ENCODE results near the gene PLCXD1. TPM values are rescaled to one million over a fixed set of nuclear protein-coding genes. Genes with fewer than 3 reads are reported as not detected.

The PLCXD1 gene
- total RNA-seq, 1 donor from 2014 or later: 10.9 TPM

GRCh38 chrX:332496-332860 lies 51.3 kb downstream of the PLCXD1 start:
- no peaks in the 10 kb centered on the region for H3K9me3 Mint-ChIP-seq (ENCODE audit: unreplicated experiment)
- no peak for TF ChIP-seq CTCF (IDR thresholded peaks at IDR 0.05)
- no peaks in the 10 kb centered on the region for H3K27me3 Mint-ChIP-seq (ENCODE audit: unreplicated experiment)

GRCh38 chrX:332916-333610 lies 51.9 kb downstream of the PLCXD1 start:
- Mint-ChIP-seq H3K9me3 (ENCODE audit: unreplicated experiment) (no peaks in the 10 kb centered on the region), H3K4me3 (ENCODE audit: unreplicated experiment) (no peak overlapping the region), H3K36me3 (ENCODE audit: unreplicated experiment) (peaks cover 17% of the 10 kb centered on the region), H3K27me3 (ENCODE audit: unreplicated experiment) (no peaks in the 10 kb centered on the region), H3K27ac (ENCODE audit: unreplicated experiment) (no peak overlapping the region), H3K4me1 (ENCODE audit: unreplicated experiment) (peaks cover 7% of the 10 kb centered on the region)
- no peak for DNase-seq (ENCODE audit: extremely low spot score, unreplicated experiment)
- no peak for TF ChIP-seq CTCF (IDR thresholded peaks at IDR 0.05)

More at GRCh38 chrX:332496-332860, 51.3 kb downstream of the PLCXD1 start:
- H3K4me1 Mint-ChIP-seq (ENCODE audit: unreplicated experiment): peaks cover 7% of the 10 kb centered on the region
- no peak overlapping the region for H3K27ac Mint-ChIP-seq (ENCODE audit: unreplicated experiment)
- H3K36me3 Mint-ChIP-seq (ENCODE audit: unreplicated experiment): peaks cover 12% of the 10 kb centered on the region
- no peak for DNase-seq (ENCODE audit: extremely low spot score, unreplicated experiment)
- no peak overlapping the region for H3K4me3 Mint-ChIP-seq (ENCODE audit: unreplicated experiment)

DNA sequence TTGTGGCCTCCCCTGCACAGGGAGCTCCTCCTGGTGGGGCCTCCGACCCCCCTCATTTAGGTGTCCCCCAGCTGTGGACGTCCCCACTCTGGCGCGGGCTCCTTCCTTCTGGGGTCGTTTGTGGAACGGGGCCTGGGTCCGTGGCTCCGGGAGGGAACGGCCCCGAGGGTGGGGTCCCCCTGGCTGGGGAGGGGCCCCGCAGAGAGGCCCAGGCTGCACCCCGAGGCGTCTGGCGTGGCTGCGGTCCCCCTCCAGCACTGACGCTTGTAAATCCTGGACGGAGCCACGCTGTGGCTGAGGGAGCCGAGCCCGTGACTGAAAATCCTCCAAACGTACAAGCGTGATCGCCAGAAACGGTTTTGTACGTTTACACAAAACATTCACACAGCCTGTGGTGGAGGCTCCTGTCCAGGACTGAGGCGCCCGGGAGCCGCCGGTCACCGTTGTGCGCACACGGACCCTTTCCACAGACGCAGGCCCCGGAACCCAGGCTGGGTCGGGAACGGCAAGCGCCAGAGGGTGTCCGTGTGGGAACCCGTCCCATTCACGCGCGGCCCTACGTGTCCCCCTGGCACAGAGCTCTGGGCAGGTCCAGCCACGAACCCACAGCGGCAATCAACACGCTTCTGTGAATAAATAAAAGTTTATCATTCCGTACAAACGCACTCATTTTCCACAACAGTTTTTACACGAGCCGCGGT lies 52.6 kb downstream of the PLCXD1 start:
- no peak for DNase-seq (ENCODE audit: extremely low spot score, unreplicated experiment)
- Mint-ChIP-seq H3K4me3 (ENCODE audit: unreplicated experiment) (no peak overlapping the region), H3K36me3 (ENCODE audit: unreplicated experiment) (peaks cover 20% of the 10 kb centered on the region), H3K9me3 (ENCODE audit: unreplicated experiment) (no peaks in the 10 kb centered on the region), H3K4me1 (ENCODE audit: unreplicated experiment) (peaks cover 7% of the 10 kb centered on the region), H3K27ac (ENCODE audit: unreplicated experiment) (no peak overlapping the region), H3K27me3 (ENCODE audit: unreplicated experiment) (no peaks in the 10 kb centered on the region)
- no peak for TF ChIP-seq CTCF (IDR thresholded peaks at IDR 0.05)

- no peak for TF ChIP-seq CTCF (IDR thresholded peaks at IDR 0.05)
- peaks cover 22% of the 10 kb centered on the region for H3K36me3 Mint-ChIP-seq (ENCODE audit: unreplicated experiment)
- no peaks in the 10 kb centered on the region for H3K27me3 Mint-ChIP-seq (ENCODE audit: unreplicated experiment)
- H3K4me1 Mint-ChIP-seq (ENCODE audit: unreplicated experiment): peaks cover 7% of the 10 kb centered on the region
- H3K9me3 Mint-ChIP-seq (ENCODE audit: unreplicated experiment): no peaks in the 10 kb centered on the region
- DNase-seq (ENCODE audit: extremely low spot score, unreplicated experiment): no peak
- no peak overlapping the region for H3K27ac Mint-ChIP-seq (ENCODE audit: unreplicated experiment)
- no peak overlapping the region for H3K4me3 Mint-ChIP-seq (ENCODE audit: unreplicated experiment)
Measured at GRCh38 chrX:334331-334891, 53.2 kb downstream of the PLCXD1 start.
